ENCODE results near the gene MT1E.

Gene MT1E

DNA sequence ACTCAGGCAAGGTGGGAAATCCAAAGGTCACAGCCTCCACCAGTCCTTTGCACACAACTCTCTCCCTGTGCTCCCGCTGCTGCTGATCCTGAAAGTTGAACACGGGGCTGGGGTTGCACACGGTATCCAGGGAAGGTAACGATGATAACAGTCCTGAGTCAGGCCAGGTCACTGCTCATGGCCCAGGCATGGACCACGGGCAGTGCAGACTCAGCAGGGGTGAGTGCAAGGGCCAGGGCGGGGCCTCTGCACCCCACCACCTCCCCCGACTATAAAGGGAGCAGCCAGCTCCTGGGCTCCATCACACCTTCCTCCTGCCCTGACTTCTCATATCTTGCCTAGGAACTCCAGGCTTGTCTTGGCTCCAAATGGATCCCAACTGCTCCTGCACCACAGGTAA is 26.0 kb downstream of the MT1E start, which contains the start of gene MT1B:
MT1B (plus strand) TSS at position 301 of the 400 bp plus-strand sequence; CDS start at position 369, 68 bp downstream.
- TF ChIP-seq, protein P1, sequence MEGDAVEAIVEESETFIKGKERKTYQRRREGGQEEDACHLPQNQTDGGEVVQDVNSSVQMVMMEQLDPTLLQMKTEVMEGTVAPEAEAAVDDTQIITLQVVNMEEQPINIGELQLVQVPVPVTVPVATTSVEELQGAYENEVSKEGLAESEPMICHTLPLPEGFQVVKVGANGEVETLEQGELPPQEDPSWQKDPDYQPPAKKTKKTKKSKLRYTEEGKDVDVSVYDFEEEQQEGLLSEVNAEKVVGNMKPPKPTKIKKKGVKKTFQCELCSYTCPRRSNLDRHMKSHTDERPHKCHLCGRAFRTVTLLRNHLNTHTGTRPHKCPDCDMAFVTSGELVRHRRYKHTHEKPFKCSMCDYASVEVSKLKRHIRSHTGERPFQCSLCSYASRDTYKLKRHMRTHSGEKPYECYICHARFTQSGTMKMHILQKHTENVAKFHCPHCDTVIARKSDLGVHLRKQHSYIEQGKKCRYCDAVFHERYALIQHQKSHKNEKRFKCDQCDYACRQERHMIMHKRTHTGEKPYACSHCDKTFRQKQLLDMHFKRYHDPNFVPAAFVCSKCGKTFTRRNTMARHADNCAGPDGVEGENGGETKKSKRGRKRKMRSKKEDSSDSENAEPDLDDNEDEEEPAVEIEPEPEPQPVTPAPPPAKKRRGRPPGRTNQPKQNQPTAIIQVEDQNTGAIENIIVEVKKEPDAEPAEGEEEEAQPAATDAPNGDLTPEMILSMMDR (IDR thresholded peaks at IDR 0.05; ENCODE audit: low read depth, low read length): no peak
- no peak for DNase-seq (ENCODE audit: extremely low read depth, low read depth)

DNA sequence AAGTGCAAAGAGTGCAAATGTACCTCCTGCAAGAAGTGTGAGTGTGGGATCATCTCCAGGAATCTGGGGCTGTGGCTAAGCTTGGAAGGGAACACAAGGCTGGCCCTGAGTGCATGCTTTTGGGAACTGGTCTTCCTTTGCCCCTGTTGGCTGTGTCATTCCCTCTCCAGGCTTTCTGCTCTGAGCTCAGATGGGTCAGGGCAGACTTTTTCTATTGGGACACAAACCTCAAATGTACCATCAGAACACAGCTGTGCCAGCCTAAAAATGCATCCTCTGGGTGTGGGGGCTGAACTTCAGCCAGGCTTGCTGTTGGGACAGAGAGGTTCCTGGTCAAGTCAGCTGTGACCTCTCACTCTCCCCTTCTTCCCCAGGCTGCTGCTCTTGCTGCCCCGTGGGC is 27.0 kb downstream of the MT1E start:
- DNase-seq (ENCODE audit: extremely low read depth, low read depth): no peak
- TF ChIP-seq, protein P1 (IDR thresholded peaks at IDR 0.05; ENCODE audit: low read depth, low read length): no peak

DNA sequence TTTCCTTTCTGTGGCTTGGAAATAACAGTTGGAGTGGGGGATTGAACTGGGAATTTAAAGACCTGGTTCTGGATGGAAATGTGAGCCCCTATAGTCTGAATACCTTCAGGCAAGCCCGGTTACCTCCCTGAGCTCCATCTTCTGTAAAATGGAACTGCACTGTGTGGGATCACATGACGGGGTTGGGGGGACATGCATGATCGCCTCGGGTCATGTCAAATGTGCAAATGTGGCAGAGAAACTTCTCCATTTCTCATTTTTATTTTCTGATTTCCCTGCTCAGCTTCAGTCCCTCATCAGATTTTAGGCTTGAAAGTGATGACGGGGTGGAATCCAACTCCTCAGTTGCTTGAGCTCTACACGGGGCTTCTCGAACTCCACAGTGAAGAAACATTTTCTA is 27.6 kb downstream of the MT1E start:
- TF ChIP-seq, protein P1 (IDR thresholded peaks at IDR 0.05; ENCODE audit: low read depth, low read length): no peak
- DNase-seq (ENCODE audit: extremely low read depth, low read depth): no peak

DNA sequence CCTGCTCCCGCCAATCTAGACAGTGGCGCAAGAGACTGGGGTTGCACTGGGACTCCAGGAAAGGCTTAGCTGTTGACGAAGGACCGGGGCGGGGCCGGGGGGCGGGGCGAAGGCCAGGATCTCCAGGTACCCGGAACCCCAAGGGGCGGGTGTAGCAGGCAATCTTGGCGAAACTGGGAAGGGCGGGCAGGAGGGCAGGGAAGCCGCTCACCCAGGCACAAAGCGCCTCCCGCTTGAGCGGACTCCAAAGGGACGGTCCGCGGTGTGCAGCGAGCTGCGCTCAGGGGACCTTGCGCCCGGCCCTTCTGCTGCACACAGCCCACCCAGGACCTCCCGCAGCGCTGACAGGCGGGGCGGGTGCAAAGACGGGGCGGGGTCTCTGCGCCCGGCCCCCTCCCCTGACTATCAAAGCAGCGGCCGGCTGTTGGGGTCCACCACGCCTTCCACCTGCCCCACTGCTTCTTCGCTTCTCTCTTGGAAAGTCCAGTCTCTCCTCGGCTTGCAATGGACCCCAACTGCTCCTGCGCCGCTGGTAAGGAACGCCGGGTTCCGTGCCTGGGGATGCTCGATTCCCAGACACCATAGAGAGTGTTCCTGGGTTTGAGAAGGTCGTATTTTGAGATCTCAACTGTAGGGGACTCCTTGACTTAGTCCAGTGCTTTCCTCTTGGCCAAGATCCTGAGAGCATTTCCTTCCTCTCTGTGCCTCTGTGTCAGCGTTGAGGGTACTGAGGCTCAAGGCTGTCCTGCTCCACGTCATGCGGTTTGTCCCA is 32.2 kb downstream of the MT1E start, which contains the start of gene MT1F:
MT1F (plus strand) TSS at position 405 of the 772 bp plus-strand sequence; CDS start at position 505, 100 bp downstream.
- TF ChIP-seq, protein P1 (IDR thresholded peaks at IDR 0.05; ENCODE audit: low read depth, low read length): no peak
- DNase-seq (ENCODE audit: extremely low read depth, low read depth): no peak

- TF ChIP-seq, protein P1 (IDR thresholded peaks at IDR 0.05; ENCODE audit: low read depth, low read length): no peak
- DNase-seq (ENCODE audit: extremely low read depth, low read depth): no peak
Measured at GRCh38 chr16:56658327-56658875, 32.8 kb downstream of the MT1E start.

- TF ChIP-seq, protein P1 (IDR thresholded peaks at IDR 0.05; ENCODE audit: low read depth, low read length): no peak
- DNase-seq (ENCODE audit: extremely low read depth, low read depth): no peak
Measured at GRCh38 chr16:56662357-56663354, 37.1 kb downstream of the MT1E start.

Measured in AG09319 (cell line).